ENCODE data around the gene EXOC3L1.
A peak's percentile ranks its signal among the peaks of the same experiment; 100 is the strongest.

Gene EXOC3L1

DNA sequence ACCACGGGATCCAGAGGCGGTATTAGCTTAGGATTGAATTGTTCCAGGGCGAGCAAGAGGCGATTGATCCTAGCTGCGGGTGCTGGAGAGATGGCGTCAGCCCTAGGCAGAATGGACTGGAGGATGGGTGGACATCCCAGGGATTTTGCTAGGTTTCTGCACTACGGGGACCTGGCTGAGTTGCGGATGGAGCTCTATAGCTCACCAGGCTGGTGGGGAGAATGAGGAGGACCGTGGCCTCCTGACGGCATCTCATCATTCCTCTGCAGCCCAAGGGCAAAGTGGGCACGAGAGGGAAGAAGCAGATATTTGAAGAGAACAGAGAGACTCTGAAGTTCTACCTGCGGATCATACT lies 37.6 kb upstream of the EXOC3L1 start:
- DNase-seq (ENCODE audit: low read depth): no peak
- TF ChIP-seq, protein P1, sequence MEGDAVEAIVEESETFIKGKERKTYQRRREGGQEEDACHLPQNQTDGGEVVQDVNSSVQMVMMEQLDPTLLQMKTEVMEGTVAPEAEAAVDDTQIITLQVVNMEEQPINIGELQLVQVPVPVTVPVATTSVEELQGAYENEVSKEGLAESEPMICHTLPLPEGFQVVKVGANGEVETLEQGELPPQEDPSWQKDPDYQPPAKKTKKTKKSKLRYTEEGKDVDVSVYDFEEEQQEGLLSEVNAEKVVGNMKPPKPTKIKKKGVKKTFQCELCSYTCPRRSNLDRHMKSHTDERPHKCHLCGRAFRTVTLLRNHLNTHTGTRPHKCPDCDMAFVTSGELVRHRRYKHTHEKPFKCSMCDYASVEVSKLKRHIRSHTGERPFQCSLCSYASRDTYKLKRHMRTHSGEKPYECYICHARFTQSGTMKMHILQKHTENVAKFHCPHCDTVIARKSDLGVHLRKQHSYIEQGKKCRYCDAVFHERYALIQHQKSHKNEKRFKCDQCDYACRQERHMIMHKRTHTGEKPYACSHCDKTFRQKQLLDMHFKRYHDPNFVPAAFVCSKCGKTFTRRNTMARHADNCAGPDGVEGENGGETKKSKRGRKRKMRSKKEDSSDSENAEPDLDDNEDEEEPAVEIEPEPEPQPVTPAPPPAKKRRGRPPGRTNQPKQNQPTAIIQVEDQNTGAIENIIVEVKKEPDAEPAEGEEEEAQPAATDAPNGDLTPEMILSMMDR (conservative IDR thresholded peaks at IDR 0.05; ENCODE audit: control insufficient read depth, insufficient read depth, low read depth, low read length): no peak
- H3K4me3 ChIP-seq (ENCODE audit: control insufficient read depth, low read depth, low read length): peak overlapping the region; percentile 97

GRCh38 chr16:67226804-67227566 lies 37.0 kb upstream of the EXOC3L1 start, which contains the start of gene TMEM208:
Gene TMEM208 (plus strand): TSS chr16:67227130. CDS start chr16:67227219, 89 bp downstream.
- H3K4me3 ChIP-seq (ENCODE audit: control insufficient read depth, low read depth, low read length): peak within 1 kb of the TSS; percentile 97
- TF ChIP-seq, protein P1 (conservative IDR thresholded peaks at IDR 0.05; ENCODE audit: control insufficient read depth, insufficient read depth, low read depth, low read length): no peak
- peak; percentile 98 for DNase-seq (ENCODE audit: low read depth)

DNA sequence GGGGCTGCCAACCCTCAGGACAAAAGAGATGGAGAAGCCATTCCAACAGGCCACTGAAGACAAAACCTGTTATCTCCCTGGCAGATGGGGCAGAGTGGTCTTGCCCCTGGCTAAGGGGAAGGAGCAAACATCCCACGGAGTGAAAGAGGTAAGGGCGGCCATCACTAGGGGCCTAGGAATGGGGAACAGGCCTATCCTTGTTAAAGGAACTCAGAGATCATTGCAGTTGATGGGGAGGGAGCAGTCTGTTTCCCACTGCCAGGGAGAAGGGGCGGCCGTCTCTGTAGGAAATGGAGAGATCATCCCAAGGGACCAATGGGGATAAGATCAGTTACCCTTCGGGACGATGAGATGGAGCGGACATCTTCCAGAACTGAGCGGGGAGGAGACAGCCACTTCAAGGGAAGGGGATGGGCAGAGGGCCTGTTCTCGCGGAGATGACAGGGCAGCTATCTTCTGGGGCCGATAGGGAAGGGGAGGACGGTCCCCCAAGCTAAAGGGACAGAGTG lies 36.4 kb upstream of the EXOC3L1 start:
- DNase-seq (ENCODE audit: low read depth): no peak
- TF ChIP-seq, protein P1 (conservative IDR thresholded peaks at IDR 0.05; ENCODE audit: control insufficient read depth, insufficient read depth, low read depth, low read length): no peak
- H3K4me3 ChIP-seq (ENCODE audit: control insufficient read depth, low read depth, low read length): peak overlapping the region; percentile 97

DNA sequence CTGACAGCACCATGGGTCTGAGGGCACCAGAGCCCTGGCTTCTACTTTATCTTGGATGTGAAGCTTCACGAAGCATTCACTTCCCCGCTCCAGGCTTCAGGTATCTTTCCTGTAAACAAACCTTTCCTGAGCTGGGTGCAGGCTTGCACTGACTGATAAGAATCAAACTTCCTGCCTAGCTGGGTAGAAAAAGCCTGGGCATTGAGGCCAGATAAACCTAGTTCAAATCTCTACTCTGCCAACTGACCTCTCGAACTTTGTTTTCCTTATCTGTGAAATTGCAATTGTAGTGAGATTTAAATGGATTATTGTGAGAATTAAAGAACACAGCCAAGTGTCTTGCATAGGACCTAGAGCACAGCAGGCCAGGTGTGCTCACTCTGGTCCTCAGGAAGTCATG lies 34.1 kb upstream of the EXOC3L1 start:
- no peak overlapping the region for H3K4me3 ChIP-seq (ENCODE audit: control insufficient read depth, low read depth, low read length)
- no peak for DNase-seq (ENCODE audit: low read depth)
- TF ChIP-seq, protein P1 (conservative IDR thresholded peaks at IDR 0.05; ENCODE audit: control insufficient read depth, insufficient read depth, low read depth, low read length): no peak

DNA sequence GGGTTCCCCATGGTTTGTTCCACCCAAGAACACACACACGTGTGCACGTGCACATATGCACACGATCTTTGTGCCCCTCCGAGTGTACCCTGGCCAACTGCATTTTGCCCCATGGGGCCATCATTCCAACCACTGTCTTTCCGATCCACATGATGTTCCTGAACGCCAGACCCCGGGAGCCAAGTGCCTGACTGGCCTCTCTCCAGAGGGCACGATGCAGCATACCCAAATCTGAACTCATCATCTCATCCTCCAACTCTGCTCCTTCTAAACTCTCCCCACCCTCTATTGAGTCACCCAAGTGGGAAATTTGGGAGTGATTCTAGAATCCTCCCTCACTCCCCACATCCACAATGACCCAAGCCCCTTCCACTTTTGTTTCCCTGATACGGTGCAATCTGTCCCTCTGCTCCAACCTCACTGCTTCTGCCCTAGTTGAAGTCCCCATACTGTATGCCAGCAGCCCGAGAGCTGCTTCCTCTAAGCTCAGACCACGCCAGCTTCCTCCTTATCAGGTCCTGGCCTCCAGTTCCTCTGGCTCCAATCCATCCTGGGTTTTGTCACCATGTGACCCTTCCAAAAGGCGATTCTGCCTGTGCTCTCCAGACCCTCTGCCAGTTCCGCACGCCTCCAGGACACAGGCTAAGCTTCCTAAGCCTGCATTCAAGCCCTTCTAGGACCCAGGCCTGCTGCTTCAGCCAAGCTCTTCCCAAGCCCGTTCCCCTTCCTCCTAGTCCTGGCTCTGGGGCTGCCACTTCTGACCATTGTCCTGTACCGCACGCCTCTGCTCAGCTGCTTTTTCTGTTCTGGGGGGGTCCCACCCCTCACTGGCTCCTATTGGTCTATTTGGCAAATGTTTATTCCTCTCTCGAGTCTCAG lies 26.9 kb upstream of the EXOC3L1 start:
- no peak overlapping the region for H3K4me3 ChIP-seq (ENCODE audit: control insufficient read depth, low read depth, low read length)
- DNase-seq (ENCODE audit: low read depth): no peak
- TF ChIP-seq, protein P1 (conservative IDR thresholded peaks at IDR 0.05; ENCODE audit: control insufficient read depth, insufficient read depth, low read depth, low read length): no peak

- DNase-seq (ENCODE audit: low read depth): no peak
- TF ChIP-seq, protein P1 (conservative IDR thresholded peaks at IDR 0.05; ENCODE audit: control insufficient read depth, insufficient read depth, low read depth, low read length): no peak
- H3K4me3 ChIP-seq (ENCODE audit: control insufficient read depth, low read depth, low read length): no peak overlapping the region
These were observed 25.8 kb upstream of the EXOC3L1 start for GRCh38 chr16:67215706-67216105.
